Activated effector memory CD4-positive, alpha-beta T cell treated with Interleukin-2 at 50 U/mL for 16 hours (primary cell): ENCODE results near the gene USP2.

Experiments
- DNase-seq: peaks from one replicate; pipeline ENCODE4 v3.0.0-alpha.2; 2020

USP2 gene

GRCh38 chr11:119340335-119341221, 40.9 kb downstream of the USP2 start, which contains the start of gene C1QTNF5:
Gene C1QTNF5, minus strand, starts transcription at chr11:119340883. Its CDS starts 486 bp downstream, at chr11:119340397.
- DNase-seq, result no peak

- no peak for DNase-seq
These were observed 41.7 kb downstream of the USP2 start for GRCh38 chr11:119339589-119340334.

- no peak for DNase-seq
These were observed 42.4 kb downstream of the USP2 start for GRCh38 chr11:119338965-119339588.

- DNase-seq, result peak; percentile 47
These were observed 43.1 kb downstream of the USP2 start for GRCh38 chr11:119338318-119338890.

- DNase-seq, result no peak
These were observed 43.7 kb downstream of the USP2 start for GRCh38 chr11:119337581-119338317.

GRCh38 chr11:119336744-119337469, 44.6 kb downstream of the USP2 start:
- no peak for DNase-seq

GRCh38 chr11:119335655-119336543, 45.6 kb downstream of the USP2 start:
- DNase-seq, result no peak

GRCh38 chr11:119335091-119335654, 46.3 kb downstream of the USP2 start:
- DNase-seq, result no peak

- DNase-seq, result peak; percentile 89
These were observed 47.1 kb downstream of the USP2 start, which contains the start of gene RNF26 for GRCh38 chr11:119334174-119334930. Gene RNF26, plus strand, starts transcription at chr11:119334527. Its CDS starts 596 bp downstream, at chr11:119335123.

GRCh38 chr11:119332111-119332765, 49.3 kb downstream of the USP2 start:
- DNase-seq, result no peak

GRCh38 chr11:119330237-119330636, 51.3 kb downstream of the USP2 start:
- DNase-seq, result no peak

GRCh38 chr11:119329320-119329719, 52.2 kb downstream of the USP2 start:
- DNase-seq, result no peak

- no peak for DNase-seq
These were observed 57.3 kb downstream of the USP2 start for GRCh38 chr11:119324189-119324588.

GRCh38 chr11:119323532-119324033, 57.9 kb downstream of the USP2 start:
- peak; percentile 58 for DNase-seq

GRCh38 chr11:119322921-119323531, 58.5 kb downstream of the USP2 start:
- no peak for DNase-seq

- DNase-seq, result no peak
These were observed 59.1 kb downstream of the USP2 start for GRCh38 chr11:119322360-119322739.

- DNase-seq, result peak; percentile 44
These were observed 60.5 kb downstream of the USP2 start for GRCh38 chr11:119320776-119321524.
